Lower lobe of right lung (tissue), 2 donors: ENCODE results near the gene GSTK1. TPM values are rescaled to one million over a fixed set of nuclear protein-coding genes. Genes with fewer than 3 reads are reported as not detected.

Experiments
- ATAC-seq, 2 donors: fragments of 200-7000 bp; cut with Tn5 transposase; one replicate each; pipeline ENCODE4 v1.9.1; 2020 to 2022; ENCODE audit warnings: mild to moderate bottlenecking in 2 of 2, moderate library complexity in 2 of 2
- DNase-seq: peaks from one replicate; pipeline ENCODE4 v3.0.0-alpha.2; 2020
- H3K27ac ChIP-seq: fragments of 200-600 bp; one replicate; pipeline ENCODE4 v1.8.0; 2022
- H3K27me3 ChIP-seq: fragments of 200-600 bp; one replicate; pipeline ENCODE4 v1.8.0; 2022; ENCODE audit warnings: low read depth
- H3K36me3 ChIP-seq: fragments of 200-600 bp; one replicate; pipeline ENCODE4 v1.8.0; 2022; ENCODE audit warnings: mild to moderate bottlenecking
- H3K4me1 ChIP-seq: fragments of 200-600 bp; one replicate; pipeline ENCODE4 v1.8.0; 2022
- H3K4me3 ChIP-seq: fragments of 200-600 bp; one replicate; pipeline ENCODE4 v1.8.0; 2022; ENCODE audit warnings: mild to moderate bottlenecking
- H3K9me3 ChIP-seq: fragments of 200-600 bp; one replicate; pipeline ENCODE4 v1.8.0; 2022
- intact Hi-C: fragments of 100-400 bp; cut with DNase I; formaldehyde crosslinking; loops from one replicate; pipeline ENCODE4 v1.11.0; 2022
- total RNA-seq: library from RNA; stranded (reverse); fragmentation: NEBNext Ultra II Directional; extraction: Animal tissue kit (Norgen Biotek cat#: 25700); gene quantifications from one replicate; pipeline ENCODE4 v1.2.1, GENCODE V29; 2021
- TF ChIP-seq, protein P1 (sequence below): fragments of 200-600 bp; IDR thresholded peaks from one replicate; pipeline ENCODE4 v1.8.0; 2022; ENCODE audit warnings: antibody characterized with exemption, mild to moderate bottlenecking
- donor health status: DM: no; HTN: yes; CAD: no; lungs with severe emphysema.

Gene GSTK1
- total RNA-seq, 1 donor from 2014 or later: 152 TPM

DNA sequence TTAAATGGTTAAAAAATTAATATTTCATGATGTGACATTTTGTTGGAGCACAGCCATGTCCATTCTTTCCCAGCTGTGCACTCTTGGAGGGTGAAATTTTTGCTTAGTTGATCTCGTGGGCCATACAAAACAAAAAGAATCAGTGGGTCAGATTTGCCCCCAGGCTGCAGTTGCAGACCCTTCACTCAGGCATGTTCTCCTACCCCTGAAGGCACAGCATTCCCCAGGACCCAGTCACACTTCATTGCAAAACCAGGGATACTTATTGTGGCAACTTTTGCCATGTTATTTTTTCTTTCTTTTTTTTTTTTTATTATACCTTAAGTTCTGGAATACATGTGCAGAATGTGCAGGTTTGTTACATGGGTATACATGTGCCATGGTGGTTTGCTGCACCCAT, 35.4 kb upstream of the GSTK1 start:
- Histone ChIP-seq H3K27me3 (no peaks in the 10 kb centered on the region), H3K36me3 (no peaks in the 10 kb centered on the region), H3K4me3 (no peak overlapping the region), H3K4me1 (no peaks in the 10 kb centered on the region), H3K9me3 (no peaks in the 10 kb centered on the region), H3K27ac (no peak overlapping the region)
- intact Hi-C loops: no loop called here
- ATAC-seq: no peak
- TF ChIP-seq, protein P1, sequence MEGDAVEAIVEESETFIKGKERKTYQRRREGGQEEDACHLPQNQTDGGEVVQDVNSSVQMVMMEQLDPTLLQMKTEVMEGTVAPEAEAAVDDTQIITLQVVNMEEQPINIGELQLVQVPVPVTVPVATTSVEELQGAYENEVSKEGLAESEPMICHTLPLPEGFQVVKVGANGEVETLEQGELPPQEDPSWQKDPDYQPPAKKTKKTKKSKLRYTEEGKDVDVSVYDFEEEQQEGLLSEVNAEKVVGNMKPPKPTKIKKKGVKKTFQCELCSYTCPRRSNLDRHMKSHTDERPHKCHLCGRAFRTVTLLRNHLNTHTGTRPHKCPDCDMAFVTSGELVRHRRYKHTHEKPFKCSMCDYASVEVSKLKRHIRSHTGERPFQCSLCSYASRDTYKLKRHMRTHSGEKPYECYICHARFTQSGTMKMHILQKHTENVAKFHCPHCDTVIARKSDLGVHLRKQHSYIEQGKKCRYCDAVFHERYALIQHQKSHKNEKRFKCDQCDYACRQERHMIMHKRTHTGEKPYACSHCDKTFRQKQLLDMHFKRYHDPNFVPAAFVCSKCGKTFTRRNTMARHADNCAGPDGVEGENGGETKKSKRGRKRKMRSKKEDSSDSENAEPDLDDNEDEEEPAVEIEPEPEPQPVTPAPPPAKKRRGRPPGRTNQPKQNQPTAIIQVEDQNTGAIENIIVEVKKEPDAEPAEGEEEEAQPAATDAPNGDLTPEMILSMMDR: no peak
- no peak for DNase-seq

DNA sequence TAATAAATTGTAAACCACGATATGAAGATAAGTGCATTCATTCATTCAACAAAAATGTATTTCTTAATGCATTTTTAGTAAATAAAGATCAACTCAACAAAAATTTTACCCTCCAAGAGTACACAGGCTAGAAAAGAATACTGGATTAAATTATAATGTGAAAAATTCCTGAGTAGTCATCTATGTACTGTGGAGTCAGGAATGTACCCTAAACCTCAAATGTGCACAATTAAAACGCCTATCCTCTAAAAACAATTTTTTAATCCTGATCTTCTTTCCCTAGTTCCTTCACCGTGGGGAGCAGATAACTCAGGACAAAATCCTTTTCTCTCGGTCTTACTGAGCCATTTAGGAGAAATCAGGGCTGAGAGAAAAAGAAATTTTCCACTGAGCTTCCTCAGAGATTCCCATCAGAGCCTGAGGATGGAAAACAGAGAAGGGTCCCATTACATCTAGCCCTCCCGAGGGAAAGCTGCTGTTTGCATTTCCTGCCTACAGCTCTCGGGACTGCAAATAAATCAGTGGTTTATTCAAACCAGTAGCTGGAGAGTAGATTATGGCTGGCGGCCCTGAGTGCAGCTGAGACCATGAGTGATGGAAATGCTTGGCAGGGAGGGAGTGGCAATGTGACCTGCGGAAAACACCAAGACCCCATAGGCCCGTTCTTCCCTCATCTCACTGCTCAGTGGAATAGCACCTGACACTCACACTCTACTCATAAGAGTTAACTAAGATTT, 34.0 kb upstream of the GSTK1 start:
- H3K27me3 ChIP-seq: no peaks in the 10 kb centered on the region
- H3K27ac ChIP-seq: no peak overlapping the region
- H3K4me3 ChIP-seq: no peak overlapping the region
- intact Hi-C loops: no loop called here
- no peaks in the 10 kb centered on the region for H3K9me3 ChIP-seq
- TF ChIP-seq, protein P1: no peak
- H3K4me1 ChIP-seq: no peaks in the 10 kb centered on the region
- H3K36me3 ChIP-seq: no peaks in the 10 kb centered on the region
- ATAC-seq: no peak
- DNase-seq: no peak

DNA sequence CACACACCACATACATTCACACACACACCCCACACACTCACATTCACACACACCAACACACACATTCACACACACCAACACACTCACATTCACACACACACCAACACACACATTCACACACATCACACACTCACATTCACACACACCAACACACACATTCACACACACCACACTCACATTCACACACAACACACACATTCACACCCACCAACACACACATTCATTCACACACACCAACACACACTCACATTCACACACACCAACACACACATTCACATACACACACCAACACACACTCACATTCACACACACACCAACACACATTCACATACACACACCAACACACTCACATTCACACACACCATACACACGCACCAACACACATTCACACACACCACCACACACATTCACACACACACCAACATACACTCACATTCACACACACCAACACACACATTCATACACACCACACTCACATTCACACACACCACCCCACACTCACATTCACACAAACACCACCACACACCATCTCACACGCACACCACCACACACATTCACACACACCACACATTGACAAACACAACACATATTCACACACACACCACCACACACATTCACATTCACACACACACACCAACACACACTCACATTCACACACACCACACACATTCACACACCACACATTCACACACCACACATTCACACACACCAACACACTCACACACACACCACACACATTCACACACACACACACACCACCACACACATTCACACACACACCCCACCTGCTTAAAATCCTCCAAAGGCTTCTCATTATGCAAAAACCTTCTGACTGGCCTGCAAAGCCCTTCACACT, 32.4 kb upstream of the GSTK1 start:
- no peaks in the 10 kb centered on the region for H3K4me1 ChIP-seq
- no peaks in the 10 kb centered on the region for H3K9me3 ChIP-seq
- DNase-seq: no peak
- ATAC-seq: no peak
- H3K27ac ChIP-seq: no peak overlapping the region
- H3K27me3 ChIP-seq: no peaks in the 10 kb centered on the region
- intact Hi-C loops: no loop called here
- no peak overlapping the region for H3K4me3 ChIP-seq
- no peaks in the 10 kb centered on the region for H3K36me3 ChIP-seq
- TF ChIP-seq, protein P1: no peak

DNA sequence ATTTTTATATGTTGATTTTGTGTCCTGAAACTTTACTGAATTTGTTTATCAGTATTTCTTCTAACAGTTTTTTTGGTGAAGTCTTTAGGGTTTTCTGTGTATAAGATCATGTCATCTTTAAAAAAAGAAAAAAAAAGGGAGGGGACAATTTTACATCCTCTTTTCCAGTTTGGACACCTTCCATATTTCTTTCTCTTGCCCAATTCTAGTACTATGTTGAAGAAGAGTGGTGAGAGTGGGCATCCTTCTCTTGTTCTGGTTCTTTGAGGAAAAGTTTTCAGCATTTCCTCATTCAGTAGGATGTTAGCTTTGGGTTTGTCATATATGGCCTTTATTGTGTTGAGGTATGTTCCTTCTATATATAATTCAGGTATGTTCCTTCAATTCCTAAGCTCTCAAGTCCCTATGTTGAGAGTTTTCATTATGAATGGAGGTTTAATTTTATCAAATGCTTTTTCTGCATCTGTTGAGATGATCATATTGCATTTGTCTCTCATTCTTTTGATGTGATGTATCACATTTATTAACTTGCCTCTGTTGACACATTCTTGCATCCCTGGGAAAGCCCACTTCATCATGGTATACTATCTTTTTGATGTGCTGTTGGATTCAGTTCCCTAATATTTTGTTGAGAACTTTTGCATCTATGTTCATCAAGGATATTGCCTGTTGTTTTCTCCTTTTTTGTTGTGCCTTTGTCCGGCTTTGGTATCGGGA, 29.3 kb upstream of the GSTK1 start:
- Histone ChIP-seq H3K4me3 (no peak overlapping the region), H3K27me3 (no peaks in the 10 kb centered on the region), H3K4me1 (no peaks in the 10 kb centered on the region), H3K9me3 (no peaks in the 10 kb centered on the region), H3K27ac (no peak overlapping the region), H3K36me3 (no peaks in the 10 kb centered on the region)
- TF ChIP-seq, protein P1: no peak
- DNase-seq (no peak), ATAC-seq (no peak)
- intact Hi-C loops: no loop called here

DNA sequence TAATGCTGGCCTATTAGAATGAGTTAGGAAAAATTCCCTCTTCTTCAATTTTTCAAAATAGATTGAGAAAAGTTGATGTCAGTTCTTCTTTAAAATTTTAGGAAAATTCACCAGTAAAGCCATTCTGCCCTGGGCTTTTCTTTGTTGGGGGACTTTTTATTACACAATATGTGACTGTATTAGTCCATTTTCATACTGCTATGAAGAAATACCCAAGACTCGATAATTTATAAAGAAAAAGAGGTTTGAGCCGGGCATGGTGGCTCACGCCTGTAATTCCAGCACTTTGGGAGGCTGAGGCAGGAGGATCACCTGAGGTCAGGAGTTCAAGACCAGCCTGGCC, 28.7 kb upstream of the GSTK1 start:
- Histone ChIP-seq H3K4me3 (no peak overlapping the region), H3K9me3 (no peaks in the 10 kb centered on the region), H3K27me3 (no peaks in the 10 kb centered on the region), H3K27ac (no peak overlapping the region), H3K36me3 (no peaks in the 10 kb centered on the region), H3K4me1 (no peaks in the 10 kb centered on the region)
- intact Hi-C loops: no loop called here
- ATAC-seq (no peak), DNase-seq (no peak)
- TF ChIP-seq, protein P1: no peak
